MM.1S (cell line): ENCODE results near the gene ATG2B.

Source experiments
- DNase-seq: peaks from one replicate; pipeline ENCODE4 v3.0.0-alpha.2; 2015
- H2AFZ ChIP-seq: fragments of 300-600 bp; sonication (generic); 2 replicates; pipeline ENCODE4 v1.6.0; 2016; ENCODE audit warnings: antibody characterized with exemption, low read length
- H3F3A ChIP-seq: fragments of 300-600 bp; sonication (generic); 2 replicates; pipeline ENCODE4 v1.6.1; 2016; ENCODE audit warnings: mild to moderate bottlenecking, antibody characterized with exemption, low read length, moderate library complexity, mixed read lengths; ENCODE audit not compliant: insufficient read depth
- H3K27ac ChIP-seq: fragments of 300-600 bp; sonication (generic); 2 replicates; pipeline ENCODE4 v1.5.1; 2016; ENCODE audit warnings: mild to moderate bottlenecking, low read length
- H3K27me3 ChIP-seq: fragments of 300-600 bp; sonication (generic); replicated peaks from 2 replicates; pipeline ENCODE4 v1.6.0; 2016; ENCODE audit warnings: low read length; ENCODE audit not compliant: insufficient read depth
- H3K36me3 ChIP-seq: fragments of 300-600 bp; sonication (generic); replicated peaks from 2 replicates; pipeline ENCODE4 v1.6.1; 2016; ENCODE audit warnings: mild to moderate bottlenecking, low read length, mixed read lengths; ENCODE audit not compliant: insufficient read depth
- H3K4me1 ChIP-seq: fragments of 300-600 bp; sonication (generic); 2 replicates; pipeline ENCODE4 v1.6.1; 2016; ENCODE audit warnings: low read length, mixed read lengths
- H3K4me2 ChIP-seq: fragments of 300-600 bp; sonication (generic); 2 replicates; pipeline ENCODE4 v1.6.0; 2016; ENCODE audit warnings: low read depth, low read length
- H3K4me3 ChIP-seq: fragments of 300-600 bp; sonication (generic); 2 replicates; pipeline ENCODE4 v1.5.1; 2016; ENCODE audit warnings: low read length, mixed read lengths
- H3K79me2 ChIP-seq: fragments of 300-600 bp; sonication (generic); 2 replicates; pipeline ENCODE4 v1.6.1; 2016; ENCODE audit warnings: mixed run types, low read length, mixed read lengths
- H3K9ac ChIP-seq: fragments of 300-600 bp; sonication (generic); 2 replicates; pipeline ENCODE4 v1.6.1; 2016; ENCODE audit warnings: low read length, mixed read lengths
- H3K9me2 ChIP-seq: fragments of 300-600 bp; sonication (generic); replicated peaks from 2 replicates; pipeline ENCODE4 v1.6.1; 2016; ENCODE audit warnings: mild to moderate bottlenecking, low read length, mixed read lengths; ENCODE audit not compliant: insufficient read depth
- H3K9me3 ChIP-seq: fragments of 300-600 bp; sonication (generic); replicated peaks from 2 replicates; pipeline ENCODE4 v1.6.1; 2016; ENCODE audit warnings: mild to moderate bottlenecking, low read length, mixed read lengths; ENCODE audit not compliant: insufficient read depth
- H4K20me1 ChIP-seq: fragments of 300-600 bp; sonication (generic); 2 replicates; pipeline ENCODE4 v1.6.1; 2016; ENCODE audit warnings: mild to moderate bottlenecking, low read length, moderate library complexity, mixed read lengths; ENCODE audit not compliant: insufficient read depth
- EZH2 ChIP-seq: fragments of 300-600 bp; sonication (generic); optimal IDR thresholded peaks from 2 replicates; pipeline ENCODE3; 2017; ENCODE audit warnings: low read depth, mild to moderate bottlenecking, antibody characterized with exemption, low read length, mixed read lengths
- EZH2phosphoT487 ChIP-seq: fragments of 300-600 bp; sonication (generic); IDR thresholded peaks from 2 replicates; pipeline ENCODE4 v1.6.1; 2018; ENCODE audit warnings: antibody characterized with exemption, low read length
- TF ChIP-seq, protein P1 (sequence below): fragments of 300-600 bp; sonication (generic); IDR thresholded peaks from 2 replicates; pipeline ENCODE4 v1.5.1; 2016; ENCODE audit warnings: antibody characterized with exemption, low read length, mixed read lengths

ATG2B gene

DNA sequence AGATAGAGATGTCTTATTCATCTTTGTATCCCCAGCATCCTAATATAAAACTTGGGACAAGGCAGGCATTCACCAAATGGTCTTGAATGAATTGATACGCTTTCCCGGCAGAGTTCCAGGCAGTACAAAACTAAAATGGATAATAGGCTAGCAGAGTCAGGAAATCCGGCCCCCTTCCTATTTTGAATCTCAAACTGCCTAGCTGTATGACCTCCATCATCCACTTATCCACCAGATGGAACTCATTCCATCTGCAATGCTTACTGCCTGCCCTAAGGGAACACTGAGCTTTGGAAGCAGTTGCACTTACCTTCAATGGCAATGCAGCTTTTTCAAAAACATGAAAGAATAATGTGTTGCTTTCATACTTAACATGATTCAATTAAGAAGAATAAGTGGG, 63.7 kb downstream of the ATG2B start:
- H3K9ac ChIP-seq, result no peak overlapping the region
- no peak overlapping the region for H2AFZ ChIP-seq
- DNase-seq, result no peak
- no peak overlapping the region for H3K4me2 ChIP-seq
- no peak overlapping the region for H3K4me3 ChIP-seq
- no peaks in the 10 kb centered on the region for H3K27me3 ChIP-seq
- no peaks in the 10 kb centered on the region for H3K9me2 ChIP-seq
- H3K36me3 ChIP-seq, result no peaks in the 10 kb centered on the region
- H3K27ac ChIP-seq, result no peak overlapping the region
- H3K9me3 ChIP-seq, result no peaks in the 10 kb centered on the region
- H4K20me1 ChIP-seq, result no peaks in the 10 kb centered on the region
- no peaks in the 10 kb centered on the region for H3K79me2 ChIP-seq
- TF ChIP-seq EZH2 (no peak), EZH2phosphoT487 (no peak)
- TF ChIP-seq, protein P1, sequence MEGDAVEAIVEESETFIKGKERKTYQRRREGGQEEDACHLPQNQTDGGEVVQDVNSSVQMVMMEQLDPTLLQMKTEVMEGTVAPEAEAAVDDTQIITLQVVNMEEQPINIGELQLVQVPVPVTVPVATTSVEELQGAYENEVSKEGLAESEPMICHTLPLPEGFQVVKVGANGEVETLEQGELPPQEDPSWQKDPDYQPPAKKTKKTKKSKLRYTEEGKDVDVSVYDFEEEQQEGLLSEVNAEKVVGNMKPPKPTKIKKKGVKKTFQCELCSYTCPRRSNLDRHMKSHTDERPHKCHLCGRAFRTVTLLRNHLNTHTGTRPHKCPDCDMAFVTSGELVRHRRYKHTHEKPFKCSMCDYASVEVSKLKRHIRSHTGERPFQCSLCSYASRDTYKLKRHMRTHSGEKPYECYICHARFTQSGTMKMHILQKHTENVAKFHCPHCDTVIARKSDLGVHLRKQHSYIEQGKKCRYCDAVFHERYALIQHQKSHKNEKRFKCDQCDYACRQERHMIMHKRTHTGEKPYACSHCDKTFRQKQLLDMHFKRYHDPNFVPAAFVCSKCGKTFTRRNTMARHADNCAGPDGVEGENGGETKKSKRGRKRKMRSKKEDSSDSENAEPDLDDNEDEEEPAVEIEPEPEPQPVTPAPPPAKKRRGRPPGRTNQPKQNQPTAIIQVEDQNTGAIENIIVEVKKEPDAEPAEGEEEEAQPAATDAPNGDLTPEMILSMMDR, result no peak
- no peaks in the 10 kb centered on the region for H3F3A ChIP-seq
- no peaks in the 10 kb centered on the region for H3K4me1 ChIP-seq

DNA sequence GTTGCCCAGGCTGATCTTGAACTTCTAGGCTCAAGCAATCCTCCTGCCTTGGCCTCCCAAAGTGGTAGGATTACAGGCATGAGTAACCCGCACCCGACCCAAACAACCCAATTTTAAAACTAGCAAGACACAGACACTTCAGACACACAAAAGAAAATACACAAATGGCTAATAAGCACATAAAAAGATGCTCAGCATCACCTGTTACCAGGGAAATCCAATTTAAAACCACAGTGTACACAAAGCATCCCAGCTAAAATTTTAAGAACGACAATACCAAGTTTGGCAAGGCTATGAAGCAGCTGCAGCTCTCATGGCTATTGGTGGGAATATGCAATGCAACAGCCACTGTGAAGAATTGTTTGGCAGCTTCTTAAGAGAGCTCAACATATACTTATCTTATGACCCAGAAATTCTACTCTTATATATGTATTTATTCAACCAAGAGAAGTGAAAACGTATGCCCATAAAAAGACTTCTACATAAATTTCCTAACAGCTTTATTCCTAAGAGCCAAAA, 65.1 kb downstream of the ATG2B start:
- Histone ChIP-seq H3K79me2 (no peaks in the 10 kb centered on the region), H3K4me2 (no peak overlapping the region), H3K9ac (no peak overlapping the region), H3K36me3 (no peaks in the 10 kb centered on the region), H2AFZ (no peak overlapping the region), H3K4me3 (no peak overlapping the region), H3K27ac (no peak overlapping the region), H4K20me1 (no peaks in the 10 kb centered on the region), H3K27me3 (no peaks in the 10 kb centered on the region), H3K9me3 (no peaks in the 10 kb centered on the region), H3K4me1 (no peaks in the 10 kb centered on the region), H3F3A (no peaks in the 10 kb centered on the region), H3K9me2 (no peaks in the 10 kb centered on the region)
- no peak for DNase-seq
- no peak for TF ChIP-seq EZH2phosphoT487
- TF ChIP-seq, protein P1, result no peak
- no peak for TF ChIP-seq EZH2

DNA sequence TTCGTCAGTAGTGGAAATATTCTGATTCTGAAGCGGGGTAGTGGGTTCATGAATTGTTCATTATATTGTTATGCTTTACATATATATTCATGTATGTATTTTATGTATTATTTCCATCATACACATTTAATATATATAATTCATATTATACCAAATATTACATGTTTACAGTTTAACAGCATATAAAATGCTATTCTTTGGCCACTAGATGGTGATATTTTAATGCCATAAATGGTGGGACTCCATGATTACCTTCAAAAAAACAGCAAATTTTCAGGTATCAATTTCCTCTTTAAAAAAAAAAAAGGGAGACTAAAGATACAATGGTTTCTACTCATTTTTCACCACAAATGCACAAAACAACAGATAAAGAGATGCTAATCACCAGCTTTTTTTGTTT, 66.1 kb downstream of the ATG2B start:
- H3K4me3 ChIP-seq, result no peak overlapping the region
- no peak overlapping the region for H2AFZ ChIP-seq
- no peaks in the 10 kb centered on the region for H3K79me2 ChIP-seq
- H3K36me3 ChIP-seq, result no peaks in the 10 kb centered on the region
- H3K4me1 ChIP-seq, result no peaks in the 10 kb centered on the region
- no peak overlapping the region for H3K9ac ChIP-seq
- no peak overlapping the region for H3K4me2 ChIP-seq
- H3K27ac ChIP-seq, result no peak overlapping the region
- no peaks in the 10 kb centered on the region for H3K9me2 ChIP-seq
- H3F3A ChIP-seq, result no peaks in the 10 kb centered on the region
- peak; percentile 12 for DNase-seq
- TF ChIP-seq EZH2phosphoT487, result no peak
- no peak for TF ChIP-seq EZH2
- TF ChIP-seq, protein P1, result no peak; the same call in 1 of the 2 replicates
- H3K9me3 ChIP-seq, result no peaks in the 10 kb centered on the region
- no peaks in the 10 kb centered on the region for H4K20me1 ChIP-seq
- H3K27me3 ChIP-seq, result no peaks in the 10 kb centered on the region
